NCI-H2196 (cell line): ENCODE measurements around the gene RNU6-1.

Experiments used
- DNase-seq: peaks from one replicate; lab custom pipeline; 2025; ENCODE audit not compliant: unreplicated experiment; lab: John Stamatoyannopoulos, UW

RNU6-1 gene

GRCh38 chr15:67834581-67835296, 5.1 kb downstream of the RNU6-1 start:
- no peak for DNase-seq

GRCh38 chr15:67833710-67834511, 5.9 kb downstream of the RNU6-1 start:
- no peak for DNase-seq

GRCh38 chr15:67832897-67833709, 6.7 kb downstream of the RNU6-1 start:
- no peak for DNase-seq

GRCh38 chr15:67832031-67832551, 7.8 kb downstream of the RNU6-1 start:
- DNase-seq = peak; percentile 18

- no peak for DNase-seq
Measured at GRCh38 chr15:67831363-67831762, 8.5 kb downstream of the RNU6-1 start.

GRCh38 chr15:67829647-67830504, 10.0 kb downstream of the RNU6-1 start:
- no peak for DNase-seq

GRCh38 chr15:67828969-67829646, 10.7 kb downstream of the RNU6-1 start:
- no peak for DNase-seq

GRCh38 chr15:67828278-67828968, 11.4 kb downstream of the RNU6-1 start:
- no peak for DNase-seq

GRCh38 chr15:67827562-67828277, 12.1 kb downstream of the RNU6-1 start:
- DNase-seq = no peak

GRCh38 chr15:67826717-67827561, 12.9 kb downstream of the RNU6-1 start:
- DNase-seq = no peak

- DNase-seq = no peak
Measured at GRCh38 chr15:67825881-67826716, 13.7 kb downstream of the RNU6-1 start.

- no peak for DNase-seq
Measured at GRCh38 chr15:67824976-67825880, 14.6 kb downstream of the RNU6-1 start, which contains the start of gene SKOR1. Gene SKOR1, plus strand, starts transcription at chr15:67825509. Its CDS starts 94 bp downstream, at chr15:67825603.

- no peak for DNase-seq
Measured at GRCh38 chr15:67824197-67824968, 15.5 kb downstream of the RNU6-1 start.

GRCh38 chr15:67823314-67824196, 16.3 kb downstream of the RNU6-1 start:
- DNase-seq = peak; percentile 10
